Endothelial cell (in vitro differentiated cells): ENCODE results near the gene LRRC61. TPM values are rescaled to one million over a fixed set of nuclear protein-coding genes. Genes with fewer than 3 reads are reported as not detected.
A peak's percentile ranks its signal among the peaks of the same experiment; 100 is the strongest.

Experiments used
- DNase-seq: peaks from one replicate; pipeline ENCODE4 v3.0.0; 2021; ENCODE audit warnings: low spot score
- H3K27ac Mint-ChIP-seq: one replicate; pipeline ENCODE4 v1.8.0; 2021; ENCODE audit warnings: mixed read lengths, inconsistent platforms; ENCODE audit not compliant: unreplicated experiment
- H3K27me3 Mint-ChIP-seq: one replicate; pipeline ENCODE4 v1.8.0; 2021; ENCODE audit warnings: mild to moderate bottlenecking, moderate library complexity, mixed read lengths, inconsistent platforms; ENCODE audit not compliant: unreplicated experiment
- H3K36me3 Mint-ChIP-seq: one replicate; pipeline ENCODE4 v1.8.0; 2021; ENCODE audit warnings: mild to moderate bottlenecking, low read depth, mixed read lengths, inconsistent platforms; ENCODE audit not compliant: unreplicated experiment
- H3K4me1 Mint-ChIP-seq: one replicate; pipeline ENCODE4 v1.8.0; 2021; ENCODE audit warnings: mild to moderate bottlenecking, mixed read lengths, inconsistent platforms; ENCODE audit not compliant: unreplicated experiment
- H3K4me3 Mint-ChIP-seq: one replicate; pipeline ENCODE4 v1.8.0; 2021; ENCODE audit warnings: mild to moderate bottlenecking, mixed read lengths, inconsistent platforms; ENCODE audit not compliant: unreplicated experiment
- H3K9me3 Mint-ChIP-seq: one replicate; pipeline ENCODE4 v1.8.0; 2021; ENCODE audit warnings: mixed read lengths, inconsistent platforms; ENCODE audit not compliant: unreplicated experiment
- CTCF ChIP-seq: fragments of 200-600 bp; sonication (generic); IDR thresholded peaks from one replicate; pipeline ENCODE4 v1.5.0; 2021; ENCODE audit warnings: antibody characterized with exemption; ENCODE audit not compliant: unreplicated experiment
- total RNA-seq: library from RNA; stranded (reverse); fragmentation: NEBNext Ultra II Directional; extraction: Animal tissue kit (Norgen Biotek cat#: 25700); gene quantifications from one replicate; pipeline ENCODE4 v1.2.1, GENCODE V29; 2021; ENCODE audit not compliant: unreplicated experiment

Gene LRRC61
- total RNA-seq, 1 donor from 2014 or later, result 5.1 TPM

GRCh38 chr7:150375662-150376521 is 52.7 kb downstream of the LRRC61 start:
- Mint-ChIP-seq H3K27me3 (peaks cover 24% of the 10 kb centered on the region), H3K4me1 (peaks cover 66% of the 10 kb centered on the region), H3K9me3 (no peaks in the 10 kb centered on the region), H3K27ac (peak overlapping the region; percentile 96), H3K4me3 (peak overlapping the region; percentile 10), H3K36me3 (peaks cover 34% of the 10 kb centered on the region)
- TF ChIP-seq CTCF, result no peak
- DNase-seq, result no peak

- peaks cover 65% of the 10 kb centered on the region for H3K4me1 Mint-ChIP-seq
- H3K27me3 Mint-ChIP-seq, result peaks cover 24% of the 10 kb centered on the region
Measured at GRCh38 chr7:150376560-150376959, 53.4 kb downstream of the LRRC61 start.

GRCh38 chr7:150377196-150377595 is 54.0 kb downstream of the LRRC61 start:
- Mint-ChIP-seq H3K27ac (peak overlapping the region; percentile 96), H3K4me3 (peak overlapping the region; percentile 77), H3K36me3 (peaks cover 33% of the 10 kb centered on the region), H3K4me1 (peaks cover 65% of the 10 kb centered on the region), H3K27me3 (peaks cover 24% of the 10 kb centered on the region), H3K9me3 (no peaks in the 10 kb centered on the region)
- DNase-seq, result no peak
- no peak for TF ChIP-seq CTCF

More at GRCh38 chr7:150376560-150376959, 53.4 kb downstream of the LRRC61 start:
- peaks cover 33% of the 10 kb centered on the region for H3K36me3 Mint-ChIP-seq
- peak overlapping the region; percentile 96 for H3K27ac Mint-ChIP-seq
- TF ChIP-seq CTCF, result no peak
- H3K4me3 Mint-ChIP-seq, result peak overlapping the region; percentile 10
- H3K9me3 Mint-ChIP-seq, result no peaks in the 10 kb centered on the region
- no peak for DNase-seq

- no peak for TF ChIP-seq CTCF
Measured at GRCh38 chr7:150377635-150378034, 54.5 kb downstream of the LRRC61 start.

More at GRCh38 chr7:150377635-150378034, 54.5 kb downstream of the LRRC61 start:
- peak overlapping the region; percentile 77 for H3K4me3 Mint-ChIP-seq
- no peaks in the 10 kb centered on the region for H3K9me3 Mint-ChIP-seq
- peaks cover 63% of the 10 kb centered on the region for H3K4me1 Mint-ChIP-seq
- peak overlapping the region; percentile 96 for H3K27ac Mint-ChIP-seq
- peaks cover 31% of the 10 kb centered on the region for H3K36me3 Mint-ChIP-seq
- DNase-seq, result no peak
- peaks cover 23% of the 10 kb centered on the region for H3K27me3 Mint-ChIP-seq
